Heart right ventricle (tissue), 16 donors: Measurements from ENCODE around the gene ICOS. TPM values are rescaled to one million over a fixed set of nuclear protein-coding genes. Genes with fewer than 3 reads are reported as not detected.
"Not testable (repeated sequence)": the region's sequence is repeated elsewhere in the genome, so short reads cannot be mapped to it uniquely, and the experiment has no call there.

Experiments used
- ATAC-seq, 8 donors: fragments of 200-7000 bp; cut with Tn5 transposase; one replicate each; pipeline ENCODE4 v1.9.1; 2020; ENCODE audit warnings: mild to moderate bottlenecking in 8 of 8, moderate library complexity in 8 of 8, moderate number of reproducible peaks in 1 of 8
- DNase-seq, 2 donors: peaks; one replicate each; pipeline ENCODE4 v3.0.0-alpha.2; 2020
- H3K27ac ChIP-seq, 10 donors: fragments of 200-600 bp; sonication (generic) in 2 of 10; one replicate each; pipeline versions ENCODE4 v1.5.0 to v1.8.0; 2020 to 2022; ENCODE audit warnings: mild to moderate bottlenecking in 3 of 10
- H3K27me3 ChIP-seq, 7 donors: fragments of 200-600 bp; one replicate each; pipeline ENCODE4 v1.8.0; 2021 to 2022; ENCODE audit warnings: mild to moderate bottlenecking in 2 of 7
- H3K36me3 ChIP-seq, 9 donors: fragments of 200-600 bp; sonication (generic) in 1 of 9; one replicate each; pipeline versions ENCODE4 v1.5.0 to v1.8.0; 2020 to 2022; ENCODE audit warnings: mild to moderate bottlenecking in 2 of 9
- H3K4me1 ChIP-seq, 9 donors: fragments of 200-600 bp; sonication (generic) in 1 of 9; one replicate each; pipeline versions ENCODE4 v1.5.0 to v1.8.0; 2020 to 2022; ENCODE audit warnings: mild to moderate bottlenecking in 4 of 9
- H3K4me3 ChIP-seq, 10 donors: fragments of 200-600 bp; sonication (generic) in 2 of 10; one replicate each; pipeline versions ENCODE4 v1.5.0 to v1.8.0; 2020 to 2022; ENCODE audit warnings: mild to moderate bottlenecking in 7 of 10, moderate library complexity in 2 of 10
- H3K9me3 ChIP-seq, 11 donors: fragments of 200-600 bp in 10 of 11; sonication (generic) in 2 of 11; one replicate each; pipeline versions ENCODE4 v1.5.0 to v1.8.0; 2013 to 2022; ENCODE audit warnings: mild to moderate bottlenecking in 2 of 11, control low read depth in 1 of 11, moderate library complexity in 1 of 11
- CTCF ChIP-seq, 9 donors: fragments of 200-600 bp; sonication (generic) in 2 of 9; IDR thresholded peaks; one replicate each; pipeline versions ENCODE4 v1.5.0 to v1.8.0; 2021 to 2022; ENCODE audit warnings: antibody characterized with exemption in 9 of 9, mild to moderate bottlenecking in 5 of 9, moderate library complexity in 1 of 9
- WGBS, 2 donors: extraction: QIAGEN DNeasy Blood & Tissue Kit; methylation state at CpG; one replicate each; pipeline ENCODE4 v1.1.7; 2013; ENCODE audit warnings: inconsistent platforms in 1 of 2; 5-methylcytosine and 5-hydroxymethylcytosine counted together
- intact Hi-C, 10 donors: fragments of 100-400 bp; cut with DNase I; formaldehyde crosslinking; loops; one replicate each; pipeline versions ENCODE4 v1.11.1 to v1.14.2; 2022
- polyA plus RNA-seq, 2 donors: library from polyadenylated mRNA; stranded (reverse); fragments of 200-250 nt; gene quantifications; one replicate each; pipeline ENCODE4 v1.2.3, GENCODE V29; 2013
- total RNA-seq, 10 donors: library from RNA; stranded (reverse); fragmentation: NEBNext Ultra II Directional in 3 of 10; extraction: Animal tissue kit (Norgen Biotek cat#: 25700) in 3 of 10; gene quantifications; one replicate each; pipeline versions ENCODE4 v1.2.1 to v1.2.4, GENCODE V29; 2021 to 2023
- donor health status: Arrhythmogenic right ventricular cardiomyopathy.
- donor health status: ischemic (EF 13 %, LVEDD 7.1; RV severe dilation, severe dysfunction).
- donor health status: healthy with polysubstance abuse.
- donor health status: DM: no; HTN: yes; CAD: no.
- donor health status: DM: no; HTN: no; CAD: no.
- donor health status: ischemic (EF 25% LVEDD 6.9; RV normal size, moderate dysfunction).
- donor health status: ischemic (EF 25% LVEDD 5.7; RV mildly dilated, moderate dysfunction).
- donor health status: healthy.
- donor health status: DM: yes; HTN: yes; CAD: no.
- donor health status: Ischemic cardiomyopathy.
- donor health status: ischemic (EF 35%, LVEDD 5.7; RV mildly dilated, moderate dysfunction).
- donor health status: nonischemic (EF 11% LVEDD 7.7; RV severe dilation, severe dysfunction).
- donor health status: DM: yes; HTN: yes; CAD: no.
- donor health status: PGD.
- donor health status: ischemic (EF 29% LVEDD 5.4; RV normal size, mild dysfunction).
- donor health status: nonischemic (EF 23%, LVEDD 6.1; RV moderate dilation, normal function).

Gene ICOS
- total and polyA plus RNA-seq, 12 donors: 0.01 to 1.2 (median 0.09) TPM; not detected in 7

GRCh38 chr2:203982276-203982675 is 45.7 kb downstream of the ICOS start:
- ATAC-seq: no peak
- H3K4me1 ChIP-seq: peaks cover 0 to 1% (median 0%) of the 10 kb centered on the region in 9 donors

GRCh38 chr2:203983064-203983715 is 46.6 kb downstream of the ICOS start:
- no peak overlapping the region for H3K27ac ChIP-seq
- H3K4me1 ChIP-seq: peaks cover 0 to 3% (median 0%) of the 10 kb centered on the region in 9 donors
- no peaks in the 10 kb centered on the region for H3K36me3 ChIP-seq
- DNase-seq: no peak
- H3K9me3 ChIP-seq: no peaks in the 10 kb centered on the region
- intact Hi-C loops: no loop called here
- H3K27me3 ChIP-seq: no peaks in the 10 kb centered on the region
- WGBS, 2 donors: 83 to 90% methylated on average over 5 of the region's 5 CpGs
- ATAC-seq: no peak
- no peak overlapping the region for H3K4me3 ChIP-seq
- no peak for TF ChIP-seq CTCF (IDR thresholded peaks at IDR 0.05)

More at GRCh38 chr2:203982276-203982675, 45.7 kb downstream of the ICOS start:
- no peak for DNase-seq
- no peak overlapping the region for H3K4me3 ChIP-seq
- intact Hi-C loops: no loop called here
- no peaks in the 10 kb centered on the region for H3K9me3 ChIP-seq
- no peaks in the 10 kb centered on the region for H3K27me3 ChIP-seq
- H3K36me3 ChIP-seq: no peaks in the 10 kb centered on the region
- 77 to 81% methylated on average over 3 of the region's 3 CpGs for WGBS, 2 donors
- no peak overlapping the region for H3K27ac ChIP-seq
- no peak for TF ChIP-seq CTCF (IDR thresholded peaks at IDR 0.05)

- H3K27ac ChIP-seq, H3K27me3 ChIP-seq, H3K4me3 ChIP-seq, intact Hi-C loops, ATAC-seq, DNase-seq, H3K9me3 ChIP-seq, H3K36me3 ChIP-seq: not testable (repeated sequence)
- WGBS, 2 donors: 82 to 85% methylated on average over 3 of the region's 3 CpGs
- peaks cover 0 to 10% (median 0%) of the 10 kb centered on the region in 9 donors for H3K4me1 ChIP-seq
These were observed 49.4 kb downstream of the ICOS start for GRCh38 chr2:203985978-203986377.

- Histone ChIP-seq H3K36me3 (no peaks in the 10 kb centered on the region), H3K27ac (no peak overlapping the region), H3K4me1 (peaks cover 0 to 16% (median 0%) of the 10 kb centered on the region in 9 donors), H3K27me3 (no peaks in the 10 kb centered on the region), H3K4me3 (no peak overlapping the region), H3K9me3 (no peaks in the 10 kb centered on the region)
- no peak for DNase-seq
- intact Hi-C loops: no loop called here
- no peak for TF ChIP-seq CTCF (IDR thresholded peaks at IDR 0.05)
- ATAC-seq: no peak
- WGBS, 2 donors: 95 to 96% methylated on average over 2 of the region's 2 CpGs
These were observed 51.4 kb downstream of the ICOS start for GRCh38 chr2:203987959-203988358.
